ENCODE measurements around the gene SORCS3. TPM values are rescaled to one million over a fixed set of nuclear protein-coding genes. Genes with fewer than 3 reads are reported as not detected.

Gene SORCS3
- polyA plus RNA-seq, 1 donor (not counting 4 experiments of a cell fraction or from before 2014, with no cell fraction given): not detected

GRCh38 chr10:104892879-104893617 is 252.0 kb downstream of the SORCS3 start:
- no peaks in the 10 kb centered on the region for H3K27me3 ChIP-seq (ENCODE audit: control insufficient read depth, extremely low read depth, insufficient read depth, low read length)
- no peak for DNase-seq (ENCODE audit: low read depth, low spot score)
- no peak overlapping the region for H3K4me2 ChIP-seq (ENCODE audit: control insufficient read depth, extremely low read depth, insufficient read depth, low read depth, low read length)
- H3K9me1 ChIP-seq (ENCODE audit: control insufficient read depth, extremely low read depth, insufficient read depth, low read length): no peaks in the 10 kb centered on the region
- dilution Hi-C loops (cut with MboI; ENCODE audit: extremely low pct_ligation_motif_present, low sequenced_read_pairs): no loop called here
- H3K4me3 ChIP-seq (ENCODE audit: control insufficient read depth in 2 of 3, extremely low read depth in 1 of 3, insufficient read depth in 2 of 3, low read depth in 1 of 3, low read length in 3 of 3): no peak overlapping the region
- no peaks in the 10 kb centered on the region for H3K36me3 ChIP-seq (ENCODE audit: control insufficient read depth in 2 of 2, extremely low read depth in 1 of 2, insufficient read depth in 2 of 2, low read length in 2 of 2)
- TF ChIP-seq CTCF (optimal IDR thresholded peaks at IDR 0.05 in 1 of 3, IDR thresholded peaks at IDR 0.05 in 1 of 3, conservative IDR thresholded peaks at IDR 0.05 in 1 of 3; ENCODE audit: extremely low read depth in 1 of 3, insufficient read depth in 2 of 3, low read length in 3 of 3): no peak
- no peak for TF ChIP-seq EZH2 (IDR thresholded peaks at IDR 0.05; ENCODE audit: low read length)
- no peaks in the 10 kb centered on the region for H3K4me1 ChIP-seq (ENCODE audit: control insufficient read depth, extremely low read depth, insufficient read depth, low read length)
- H3K79me2 ChIP-seq (ENCODE audit: control insufficient read depth, insufficient read depth, low read length): no peaks in the 10 kb centered on the region
- H3K9ac ChIP-seq (ENCODE audit: control insufficient read depth, extremely low read depth, insufficient read depth, low read length): no peak overlapping the region
- no peak for FAIRE-seq
- no peak overlapping the region for H2AFZ ChIP-seq (ENCODE audit: control insufficient read depth, low read length)
- no peaks in the 10 kb centered on the region for H3K9me3 ChIP-seq (ENCODE audit: control insufficient read depth, low read depth, low read length)
- H3K27ac ChIP-seq (ENCODE audit: control insufficient read depth, insufficient read depth, low read length): no peak overlapping the region
- no peaks in the 10 kb centered on the region for H4K20me1 ChIP-seq (ENCODE audit: control insufficient read depth, extremely low read depth, insufficient read depth, low read length)

GRCh38 chr10:104893701-104894100 is 252.6 kb downstream of the SORCS3 start:
- H3K4me2 ChIP-seq (ENCODE audit: control insufficient read depth, extremely low read depth, insufficient read depth, low read depth, low read length): no peak overlapping the region
- H3K9me1 ChIP-seq (ENCODE audit: control insufficient read depth, extremely low read depth, insufficient read depth, low read length): no peaks in the 10 kb centered on the region

More at GRCh38 chr10:104893701-104894100, 252.6 kb downstream of the SORCS3 start:
- TF ChIP-seq CTCF (optimal IDR thresholded peaks at IDR 0.05 in 1 of 3, IDR thresholded peaks at IDR 0.05 in 1 of 3, conservative IDR thresholded peaks at IDR 0.05 in 1 of 3; ENCODE audit: extremely low read depth in 1 of 3, insufficient read depth in 2 of 3, low read length in 3 of 3): no peak
- no peak for TF ChIP-seq EZH2 (IDR thresholded peaks at IDR 0.05; ENCODE audit: low read length)
- Histone ChIP-seq H3K4me1 (ENCODE audit: control insufficient read depth, extremely low read depth, insufficient read depth, low read length) (no peaks in the 10 kb centered on the region), H3K27ac (ENCODE audit: control insufficient read depth, insufficient read depth, low read length) (no peak overlapping the region), H3K79me2 (ENCODE audit: control insufficient read depth, insufficient read depth, low read length) (no peaks in the 10 kb centered on the region), H3K4me3 (ENCODE audit: control insufficient read depth in 2 of 3, extremely low read depth in 1 of 3, insufficient read depth in 2 of 3, low read depth in 1 of 3, low read length in 3 of 3) (no peak overlapping the region), H2AFZ (ENCODE audit: control insufficient read depth, low read length) (no peak overlapping the region), H4K20me1 (ENCODE audit: control insufficient read depth, extremely low read depth, insufficient read depth, low read length) (no peaks in the 10 kb centered on the region), H3K27me3 (ENCODE audit: control insufficient read depth, extremely low read depth, insufficient read depth, low read length) (no peaks in the 10 kb centered on the region), H3K9ac (ENCODE audit: control insufficient read depth, extremely low read depth, insufficient read depth, low read length) (no peak overlapping the region), H3K36me3 (ENCODE audit: control insufficient read depth in 2 of 2, extremely low read depth in 1 of 2, insufficient read depth in 2 of 2, low read length in 2 of 2) (no peaks in the 10 kb centered on the region), H3K9me3 (ENCODE audit: control insufficient read depth, low read depth, low read length) (no peaks in the 10 kb centered on the region)
- dilution Hi-C loops (cut with MboI; ENCODE audit: extremely low pct_ligation_motif_present, low sequenced_read_pairs): no loop called here
- DNase-seq (ENCODE audit: low read depth, low spot score) (no peak), FAIRE-seq (no peak)
